Natural killer cell (primary cell): ENCODE results near the gene SAMD13. TPM values are rescaled to one million over a fixed set of nuclear protein-coding genes. Genes with fewer than 3 reads are reported as not detected.
A peak's percentile ranks its signal among the peaks of the same experiment; 100 is the strongest.
"Not testable (repeated sequence)": the region's sequence is repeated elsewhere in the genome, so short reads cannot be mapped to it uniquely, and the experiment has no call there.

ENCODE experiments used
- ATAC-seq, 3 donors: fragments of 150-1000 bp in 2 of 3; fragments of 200-7000 bp in 1 of 3; cut with Tn5 transposase; 1 replicate in 1 of 3; 2 replicates in 2 of 3; pipeline ENCODE4 v1.10.0; 2021; ENCODE audit warnings: mild to moderate bottlenecking in 2 of 3, moderate library complexity in 2 of 3
- DNase-seq, 2 donors: peaks; one replicate each; pipeline versions ENCODE4 v3.0.0 to v3.0.0-alpha.2; 2013 to 2021; ENCODE audit warnings: mixed read lengths in 1 of 2
- H3K27ac ChIP-seq: one replicate; pipeline ENCODE4 v1.5.1; 2013; ENCODE audit warnings: mild to moderate bottlenecking, low read length
- H3K27me3 ChIP-seq: one replicate; pipeline ENCODE4 v1.6.1; 2013; ENCODE audit warnings: low read length; ENCODE audit not compliant: control insufficient read depth, insufficient read depth
- H3K36me3 ChIP-seq: one replicate; pipeline ENCODE4 v1.6.1; 2013; ENCODE audit warnings: low read length; ENCODE audit not compliant: control insufficient read depth, insufficient read depth
- H3K4me1 ChIP-seq: one replicate; pipeline ENCODE4 v1.6.1; 2013; ENCODE audit warnings: low read length; ENCODE audit not compliant: control insufficient read depth, insufficient read depth
- H3K4me3 ChIP-seq: one replicate; pipeline ENCODE4 v1.5.1; 2013; ENCODE audit warnings: low read length
- H3K9me3 ChIP-seq: one replicate; pipeline ENCODE4 v1.6.1; 2013; ENCODE audit warnings: low read length; ENCODE audit not compliant: control insufficient read depth, insufficient read depth
- H3K27ac Mint-ChIP-seq, 2 donors: one replicate each; pipeline ENCODE4 v1.8.0; 2022; ENCODE audit warnings: mild to moderate bottlenecking in 2 of 2, mixed read lengths in 2 of 2, moderate library complexity in 1 of 2
- H3K27me3 Mint-ChIP-seq, 2 donors: one replicate each; pipeline ENCODE4 v1.8.0; 2022; ENCODE audit warnings: low read depth in 2 of 2, mixed read lengths in 2 of 2
- H3K36me3 Mint-ChIP-seq: one replicate; pipeline ENCODE4 v1.8.0; 2022; ENCODE audit warnings: mixed read lengths
- H3K4me1 Mint-ChIP-seq, 2 donors: one replicate each; pipeline ENCODE4 v1.8.0; 2022; ENCODE audit warnings: mixed read lengths in 2 of 2
- H3K4me3 Mint-ChIP-seq: one replicate; pipeline ENCODE4 v1.8.0; 2022; ENCODE audit warnings: mild to moderate bottlenecking, moderate library complexity, mixed read lengths
- H3K9me3 Mint-ChIP-seq, 2 donors: one replicate each; pipeline ENCODE4 v1.8.0; 2022; ENCODE audit warnings: mixed read lengths in 2 of 2
- WGBS: methylation state at CpG from one replicate; pipeline ENCODE4 v1.1.7; 2013; ENCODE audit warnings: missing lambda C conversion rate; ENCODE audit not compliant: insufficient coverage; 5-methylcytosine and 5-hydroxymethylcytosine counted together
- intact Hi-C: fragments of 100-400 bp; cut with micrococcal nuclease; formaldehyde crosslinking; loops from one replicate; pipeline ENCODE4 v1.14.2; 2022
- total RNA-seq, 4 donors: library from RNA; stranded (reverse); fragments of 120-200 nt in 1 of 4; gene quantifications; one replicate each; pipeline versions ENCODE4 v1.2.3 to v1.2.4, GENCODE V29; 2013 to 2022
- TF ChIP-seq, protein P1 (sequence below): fragments of 200-600 bp; IDR thresholded peaks from one replicate; pipeline ENCODE4 v1.8.0; 2022; ENCODE audit warnings: antibody characterized with exemption

The SAMD13 gene
- total RNA-seq, 3 donors from 2014 or later (not counting 1 experiment from before 2014, with no cell fraction given): 0.40 TPM; not detected in 2

DNA sequence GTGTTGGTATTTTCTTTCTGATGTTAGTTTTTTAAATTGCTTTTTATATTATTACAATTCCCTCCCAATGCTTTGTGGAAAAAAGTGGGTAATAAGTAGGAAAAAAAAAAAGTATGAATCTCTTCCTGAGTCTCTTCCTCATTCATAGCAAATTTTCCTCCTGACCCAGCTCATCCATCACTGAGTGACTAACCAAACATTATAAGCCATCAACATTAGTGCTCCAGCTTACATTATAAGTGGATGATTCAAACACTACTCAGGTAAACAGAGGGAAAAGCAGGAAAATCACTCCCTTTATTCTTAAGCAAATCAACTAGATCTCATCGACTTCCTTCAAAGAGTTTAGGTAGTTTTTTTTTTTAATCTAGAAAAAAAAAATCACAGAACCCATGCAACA lies 15.4 kb upstream of the SAMD13 start:
- Histone ChIP-seq H3K27ac (no peak overlapping the region), H3K4me3 (no peak overlapping the region), H3K9me3 (peaks cover 8% of the 10 kb centered on the region), H3K27me3 (no peaks in the 10 kb centered on the region), H3K36me3 (no peaks in the 10 kb centered on the region), H3K4me1 (no peaks in the 10 kb centered on the region)
- TF ChIP-seq, protein P1, sequence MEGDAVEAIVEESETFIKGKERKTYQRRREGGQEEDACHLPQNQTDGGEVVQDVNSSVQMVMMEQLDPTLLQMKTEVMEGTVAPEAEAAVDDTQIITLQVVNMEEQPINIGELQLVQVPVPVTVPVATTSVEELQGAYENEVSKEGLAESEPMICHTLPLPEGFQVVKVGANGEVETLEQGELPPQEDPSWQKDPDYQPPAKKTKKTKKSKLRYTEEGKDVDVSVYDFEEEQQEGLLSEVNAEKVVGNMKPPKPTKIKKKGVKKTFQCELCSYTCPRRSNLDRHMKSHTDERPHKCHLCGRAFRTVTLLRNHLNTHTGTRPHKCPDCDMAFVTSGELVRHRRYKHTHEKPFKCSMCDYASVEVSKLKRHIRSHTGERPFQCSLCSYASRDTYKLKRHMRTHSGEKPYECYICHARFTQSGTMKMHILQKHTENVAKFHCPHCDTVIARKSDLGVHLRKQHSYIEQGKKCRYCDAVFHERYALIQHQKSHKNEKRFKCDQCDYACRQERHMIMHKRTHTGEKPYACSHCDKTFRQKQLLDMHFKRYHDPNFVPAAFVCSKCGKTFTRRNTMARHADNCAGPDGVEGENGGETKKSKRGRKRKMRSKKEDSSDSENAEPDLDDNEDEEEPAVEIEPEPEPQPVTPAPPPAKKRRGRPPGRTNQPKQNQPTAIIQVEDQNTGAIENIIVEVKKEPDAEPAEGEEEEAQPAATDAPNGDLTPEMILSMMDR: no peak
- no CpG with 5 or more reads among the region's 1 CpG for WGBS
- Mint-ChIP-seq H3K27ac (no peak overlapping the region), H3K4me3 (no peak overlapping the region), H3K36me3 (peaks cover 35% of the 10 kb centered on the region), H3K27me3 (peaks cover 13 to 36% of the 10 kb centered on the region in 2 donors), H3K9me3 (peaks cover 2 to 9% of the 10 kb centered on the region in 2 donors), H3K4me1 (no peaks in the 10 kb centered on the region)
- intact Hi-C loops: no loop called here
- DNase-seq (no peak), ATAC-seq (no peak)

DNA sequence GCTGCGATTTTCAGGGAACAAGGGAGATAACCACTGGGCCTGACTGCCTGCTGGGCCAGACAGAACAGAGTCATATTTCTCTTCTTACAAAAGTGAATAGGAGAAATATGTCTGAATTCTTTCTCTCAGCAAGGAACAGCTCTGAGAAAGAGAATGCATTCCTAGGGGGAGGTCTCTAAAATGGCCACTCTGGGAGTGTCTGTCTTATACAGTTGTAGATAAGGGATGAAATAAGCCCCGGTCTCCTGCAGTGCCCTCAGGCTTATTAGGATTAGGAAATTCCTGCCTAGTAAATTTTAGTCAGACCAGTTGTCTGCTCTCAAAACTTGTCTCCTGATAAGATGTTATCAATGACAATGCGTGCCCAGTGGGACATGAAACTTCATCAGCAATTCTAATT lies 14.1 kb upstream of the SAMD13 start:
- H3K9me3 Mint-ChIP-seq, H3K27ac ChIP-seq, ATAC-seq, intact Hi-C loops, H3K27me3 ChIP-seq, H3K4me1 Mint-ChIP-seq, H3K9me3 ChIP-seq, H3K4me3 ChIP-seq, H3K27ac Mint-ChIP-seq, H3K36me3 ChIP-seq, H3K4me3 Mint-ChIP-seq, H3K4me1 ChIP-seq: not testable (repeated sequence)
- Mint-ChIP-seq H3K36me3 (peaks cover 35% of the 10 kb centered on the region), H3K27me3 (peaks cover 12 to 43% of the 10 kb centered on the region in 2 donors)
- 63% methylated on average over 3 of the region's 3 CpGs for WGBS
- peak in 1 of 2 donors; percentile 3 for DNase-seq

DNA sequence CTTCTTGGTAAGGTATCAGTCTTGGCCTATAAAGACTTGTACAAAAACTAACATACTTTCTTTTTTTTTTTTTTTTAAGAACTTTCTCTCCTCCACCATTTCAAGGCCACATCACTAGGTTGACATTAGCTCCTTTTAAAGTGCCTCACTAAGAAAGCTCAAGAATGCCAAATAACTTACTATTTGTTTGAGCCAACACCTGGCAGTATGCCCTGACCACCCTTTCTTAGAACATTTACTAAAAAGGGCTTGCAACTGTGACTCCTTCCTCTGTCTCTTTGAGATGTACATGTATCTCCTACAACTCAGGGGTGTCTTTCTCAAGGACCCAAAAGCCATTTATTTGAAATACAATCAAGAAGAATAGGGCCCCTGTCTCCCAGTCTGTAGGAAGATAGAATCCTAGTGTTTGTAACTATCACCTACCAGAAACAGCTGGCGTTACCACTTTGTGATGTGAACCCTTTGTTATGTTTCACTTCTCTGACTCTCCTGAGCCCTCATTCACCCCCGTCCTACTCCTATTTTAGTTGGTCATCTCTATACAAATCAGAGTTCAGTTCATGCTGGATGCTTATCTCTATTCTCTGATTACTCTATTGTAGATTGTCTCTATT lies 12.2 kb upstream of the SAMD13 start:
- H3K27ac Mint-ChIP-seq: no peak overlapping the region
- peaks cover 31% of the 10 kb centered on the region for H3K36me3 Mint-ChIP-seq
- intact Hi-C loops: no loop called here
- H3K9me3 Mint-ChIP-seq: peaks cover 2 to 9% of the 10 kb centered on the region in 2 donors
- H3K4me1 Mint-ChIP-seq: no peaks in the 10 kb centered on the region
- peaks cover 8% of the 10 kb centered on the region for H3K9me3 ChIP-seq
- TF ChIP-seq, protein P1: no peak
- 87% methylated on average over 2 of the region's 2 CpGs for WGBS
- H3K27ac ChIP-seq: no peak overlapping the region
- peaks cover 6 to 29% of the 10 kb centered on the region in 2 donors for H3K27me3 Mint-ChIP-seq
- no peak overlapping the region for H3K4me3 Mint-ChIP-seq
- ATAC-seq (no peak), DNase-seq (no peak)
- H3K27me3 ChIP-seq: no peaks in the 10 kb centered on the region
- no peaks in the 10 kb centered on the region for H3K36me3 ChIP-seq
- no peak overlapping the region for H3K4me3 ChIP-seq
- H3K4me1 ChIP-seq: no peaks in the 10 kb centered on the region

DNA sequence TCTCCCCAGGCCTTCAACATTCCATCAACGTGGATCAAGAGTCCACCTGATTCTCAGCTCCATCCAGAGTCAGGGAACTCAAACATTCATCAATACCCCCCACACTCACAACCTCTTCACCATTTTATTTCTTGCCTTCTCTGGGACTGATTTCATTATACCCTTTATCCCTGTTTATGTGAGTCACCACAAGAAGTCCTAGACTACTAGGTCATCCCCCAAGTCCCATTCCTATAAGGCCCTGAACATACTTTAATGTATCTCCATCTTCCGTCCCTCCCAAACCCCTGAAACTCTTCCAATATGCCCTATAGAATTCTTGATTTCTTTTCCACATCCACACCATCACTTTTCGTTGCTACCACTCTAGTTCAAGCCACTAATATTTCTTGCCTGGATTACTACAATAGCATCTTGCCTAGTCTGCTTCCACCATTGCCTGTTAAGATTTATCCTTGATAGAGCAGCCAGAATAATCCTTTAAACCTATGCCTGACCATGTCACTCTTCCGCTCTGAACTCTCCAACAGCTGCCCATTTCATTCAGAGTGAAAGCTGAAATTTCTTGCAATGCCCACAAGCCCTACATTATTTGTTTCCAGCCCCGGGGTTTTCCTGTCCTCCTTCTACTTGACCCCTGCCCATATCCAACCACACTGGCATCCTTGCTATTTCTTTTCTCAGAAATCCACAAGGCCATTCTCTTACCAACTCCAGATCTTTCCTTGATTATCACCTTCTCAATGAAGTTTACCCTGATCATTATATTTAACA lies 9.4 kb upstream of the SAMD13 start:
- no peak overlapping the region for H3K4me3 Mint-ChIP-seq
- intact Hi-C loops: no loop called here
- H3K4me3 ChIP-seq: no peak overlapping the region

More for the DNA sequence above, 9.4 kb upstream of the SAMD13 start:
- Mint-ChIP-seq H3K9me3 (peaks cover 0 to 3% of the 10 kb centered on the region in 2 donors), H3K4me1 (no peaks in the 10 kb centered on the region), H3K36me3 (peaks cover 10% of the 10 kb centered on the region), H3K27me3 (peaks cover 5 to 10% of the 10 kb centered on the region in 2 donors), H3K27ac (no peak overlapping the region)
- TF ChIP-seq, protein P1: no peak
- Histone ChIP-seq H3K4me1 (no peaks in the 10 kb centered on the region), H3K27ac (no peak overlapping the region), H3K36me3 (no peaks in the 10 kb centered on the region), H3K9me3 (peaks cover 8% of the 10 kb centered on the region), H3K27me3 (no peaks in the 10 kb centered on the region)
- ATAC-seq (no peak), DNase-seq (no peak)
- 89% methylated on average over 5 of the region's 5 CpGs for WGBS
